Choroid plexus epithelial cell (primary cell): Measurements from ENCODE around the gene AR.
A peak's percentile ranks its signal among the peaks of the same experiment; 100 is the strongest.

Experiments used
- DNase-seq: peaks from one replicate; pipeline ENCODE4 v3.0.0-alpha.2; 2010; ENCODE audit warnings: low read depth
- H3K4me3 ChIP-seq: 2 replicates; pipeline ENCODE4 v1.5.1; 2011; ENCODE audit warnings: low read depth, mild to moderate bottlenecking, control low read depth, low read length, moderate library complexity
- TF ChIP-seq, protein P1 (sequence below): conservative IDR thresholded peaks from 2 replicates; pipeline ENCODE4 v1.5.1; 2011; ENCODE audit warnings: low read depth, mild to moderate bottlenecking, control low read depth, inconsistent platforms, low read length, moderate library complexity

Gene AR

DNA sequence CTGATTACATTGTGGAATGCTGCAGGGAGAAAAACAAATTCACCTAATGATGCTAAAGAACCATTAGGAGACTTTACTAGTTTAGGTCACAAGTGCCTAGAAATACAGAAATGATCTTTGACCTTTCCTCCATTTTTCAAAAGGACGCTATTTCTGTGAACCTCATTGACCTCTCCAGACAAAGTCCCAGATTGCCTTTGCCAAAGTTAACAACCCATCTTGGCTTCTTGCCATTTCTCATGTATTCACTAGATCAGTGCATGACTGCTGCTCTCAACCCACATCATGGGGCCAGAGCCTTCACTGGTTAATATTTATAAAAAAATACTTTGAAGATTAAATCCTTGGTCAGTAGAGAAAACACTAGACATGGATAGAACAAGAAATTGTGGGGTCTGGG lies 19.9 kb upstream of the AR start:
- H3K4me3 ChIP-seq, result no peak overlapping the region
- TF ChIP-seq, protein P1, sequence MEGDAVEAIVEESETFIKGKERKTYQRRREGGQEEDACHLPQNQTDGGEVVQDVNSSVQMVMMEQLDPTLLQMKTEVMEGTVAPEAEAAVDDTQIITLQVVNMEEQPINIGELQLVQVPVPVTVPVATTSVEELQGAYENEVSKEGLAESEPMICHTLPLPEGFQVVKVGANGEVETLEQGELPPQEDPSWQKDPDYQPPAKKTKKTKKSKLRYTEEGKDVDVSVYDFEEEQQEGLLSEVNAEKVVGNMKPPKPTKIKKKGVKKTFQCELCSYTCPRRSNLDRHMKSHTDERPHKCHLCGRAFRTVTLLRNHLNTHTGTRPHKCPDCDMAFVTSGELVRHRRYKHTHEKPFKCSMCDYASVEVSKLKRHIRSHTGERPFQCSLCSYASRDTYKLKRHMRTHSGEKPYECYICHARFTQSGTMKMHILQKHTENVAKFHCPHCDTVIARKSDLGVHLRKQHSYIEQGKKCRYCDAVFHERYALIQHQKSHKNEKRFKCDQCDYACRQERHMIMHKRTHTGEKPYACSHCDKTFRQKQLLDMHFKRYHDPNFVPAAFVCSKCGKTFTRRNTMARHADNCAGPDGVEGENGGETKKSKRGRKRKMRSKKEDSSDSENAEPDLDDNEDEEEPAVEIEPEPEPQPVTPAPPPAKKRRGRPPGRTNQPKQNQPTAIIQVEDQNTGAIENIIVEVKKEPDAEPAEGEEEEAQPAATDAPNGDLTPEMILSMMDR, result no peak
- no peak for DNase-seq

DNA sequence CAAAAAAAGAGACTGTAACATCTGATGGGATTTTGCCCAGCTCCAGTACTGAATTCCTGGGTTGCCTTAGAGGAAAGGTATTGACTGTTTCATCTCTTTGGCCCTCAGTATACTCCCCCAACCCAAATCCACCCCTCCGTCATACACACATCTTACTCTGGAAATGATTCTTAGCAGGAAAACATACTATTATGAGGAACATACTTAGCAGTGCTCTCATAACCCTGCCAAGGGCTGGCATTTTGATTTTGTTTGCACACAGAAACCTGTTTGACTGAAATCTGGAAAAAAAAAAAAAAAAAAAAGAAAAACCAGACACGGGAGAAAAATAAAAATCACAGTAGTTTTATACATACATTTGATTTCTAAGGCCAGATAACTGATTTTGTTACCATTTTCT lies 19.4 kb upstream of the AR start:
- TF ChIP-seq, protein P1, result no peak
- no peak overlapping the region for H3K4me3 ChIP-seq
- no peak for DNase-seq

DNA sequence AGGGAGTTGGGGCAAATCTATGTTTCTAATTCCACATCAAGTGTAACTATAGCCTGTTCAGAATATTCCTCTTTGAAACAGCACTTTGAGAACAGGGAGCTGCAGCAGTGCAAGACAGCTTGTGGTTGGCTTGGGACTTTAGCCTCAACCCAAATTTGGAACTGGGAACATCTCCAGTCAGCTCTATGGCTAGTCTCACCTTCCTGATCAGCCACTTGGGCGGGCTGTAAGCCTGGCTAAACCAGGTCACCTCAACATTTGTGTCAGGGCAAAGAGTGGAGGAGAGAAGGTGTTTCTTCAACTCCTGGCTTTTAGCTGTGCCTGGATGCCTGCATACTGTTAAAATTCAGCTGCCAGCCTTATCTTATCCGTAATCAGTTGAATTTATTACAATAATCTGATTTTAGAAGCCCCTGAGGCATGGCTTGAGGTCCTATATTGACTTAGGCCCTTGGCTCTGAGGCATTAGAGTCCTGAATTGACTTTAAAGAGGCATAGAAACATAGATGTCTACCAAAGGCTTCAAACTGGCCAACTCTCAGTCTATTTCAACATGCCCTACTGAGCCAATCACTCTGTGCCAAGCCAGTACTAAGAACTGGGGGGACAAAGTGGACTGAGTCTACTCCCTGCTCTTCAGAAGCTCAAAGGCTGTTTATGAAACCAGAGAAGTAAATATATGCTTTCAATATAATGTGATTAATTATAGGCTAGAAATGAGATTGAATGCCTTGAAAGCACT lies 18.7 kb upstream of the AR start:
- H3K4me3 ChIP-seq, result no peak overlapping the region
- DNase-seq, result no peak
- TF ChIP-seq, protein P1, result no peak

DNA sequence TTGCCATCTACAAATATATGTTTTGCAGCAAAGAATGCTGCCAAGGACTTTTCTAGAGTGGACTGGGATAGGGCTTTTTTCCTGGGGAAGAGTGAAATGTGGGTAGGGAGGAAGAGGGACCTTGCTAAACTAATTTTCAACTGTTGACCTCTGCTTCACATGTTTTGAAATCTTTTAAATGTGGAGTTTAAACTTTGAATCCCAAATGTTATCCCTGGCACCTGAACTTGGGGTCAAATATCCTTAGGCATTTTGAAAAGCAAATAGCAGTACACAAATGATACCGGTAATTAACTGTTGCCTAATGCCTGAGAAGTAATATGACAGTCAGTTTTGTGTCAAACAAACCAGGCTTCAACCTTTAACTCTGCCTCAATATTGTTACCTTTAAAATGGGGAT lies 7.3 kb upstream of the AR start:
- no peak overlapping the region for H3K4me3 ChIP-seq
- DNase-seq, result no peak
- TF ChIP-seq, protein P1, result no peak

DNA sequence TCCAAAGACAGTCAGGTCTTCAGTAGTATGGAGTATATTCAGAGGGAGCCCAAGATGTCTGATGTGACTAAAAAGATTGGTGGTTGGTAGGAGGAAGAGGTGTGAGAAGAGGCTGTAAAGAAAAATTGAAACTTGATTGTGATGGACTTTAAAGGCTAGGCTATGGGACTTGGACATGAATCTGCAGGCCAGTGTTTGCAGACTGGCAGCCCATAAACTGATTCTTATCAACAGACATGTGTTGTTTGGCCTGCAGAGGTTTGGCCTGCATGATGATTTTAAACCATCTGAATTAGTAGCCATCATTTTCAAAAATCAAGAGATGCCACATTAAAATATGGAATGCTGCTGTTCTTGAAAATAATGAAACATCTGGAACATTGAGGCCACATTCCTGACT lies 5.4 kb upstream of the AR start:
- no peak overlapping the region for H3K4me3 ChIP-seq
- TF ChIP-seq, protein P1, result no peak
- no peak for DNase-seq

DNA sequence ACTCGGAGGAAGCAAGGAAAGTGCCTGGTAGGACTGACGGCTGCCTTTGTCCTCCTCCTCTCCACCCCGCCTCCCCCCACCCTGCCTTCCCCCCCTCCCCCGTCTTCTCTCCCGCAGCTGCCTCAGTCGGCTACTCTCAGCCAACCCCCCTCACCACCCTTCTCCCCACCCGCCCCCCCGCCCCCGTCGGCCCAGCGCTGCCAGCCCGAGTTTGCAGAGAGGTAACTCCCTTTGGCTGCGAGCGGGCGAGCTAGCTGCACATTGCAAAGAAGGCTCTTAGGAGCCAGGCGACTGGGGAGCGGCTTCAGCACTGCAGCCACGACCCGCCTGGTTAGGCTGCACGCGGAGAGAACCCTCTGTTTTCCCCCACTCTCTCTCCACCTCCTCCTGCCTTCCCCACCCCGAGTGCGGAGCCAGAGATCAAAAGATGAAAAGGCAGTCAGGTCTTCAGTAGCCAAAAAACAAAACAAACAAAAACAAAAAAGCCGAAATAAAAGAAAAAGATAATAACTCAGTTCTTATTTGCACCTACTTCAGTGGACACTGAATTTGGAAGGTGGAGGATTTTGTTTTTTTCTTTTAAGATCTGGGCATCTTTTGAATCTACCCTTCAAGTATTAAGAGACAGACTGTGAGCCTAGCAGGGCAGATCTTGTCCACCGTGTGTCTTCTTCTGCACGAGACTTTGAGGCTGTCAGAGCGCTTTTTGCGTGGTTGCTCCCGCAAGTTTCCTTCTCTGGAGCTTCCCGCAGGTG lies 637 bp downstream of the AR start:
- TF ChIP-seq, protein P1, result no peak
- H3K4me3 ChIP-seq, result peak overlapping the region; percentile 56
- DNase-seq, result no peak
